HEK293 (cell line): ENCODE data around the gene COL18A1.

Experiments used
- CTCF ChIA-PET: fragments of 350-600 bp; formaldehyde crosslinking; extraction: SDS; loops from one replicate; lab custom pipeline; 2021; ENCODE audit warnings: antibody characterized with exemption; lab: Yijun Ruan, JAX
- POLR2A ChIA-PET: fragments of 300-600 bp; formaldehyde crosslinking; extraction: SDS; loops from one replicate; lab custom pipeline; 2020; ENCODE audit warnings: antibody characterized with exemption, inconsistent platforms; lab: Yijun Ruan, JAX
- H3K27ac ChIP-seq: fragments of 200-500 bp; sonication (Bioruptor generic); 2 replicates; pipeline ENCODE4 v1.5.1; 2014; ENCODE audit warnings: low read depth, low read length, control low read depth, inconsistent platforms; ENCODE audit errors: extremely low read depth
- H3K36me3 ChIP-seq, 2 experiments: fragments of 200-500 bp in 1 of 2; sonication (Bioruptor generic) in 1 of 2; 1 replicate in 1 of 2; 2 replicates in 1 of 2; pipeline ENCODE4 v1.5.1; 2014 to 2017; ENCODE audit warnings: inconsistent platforms in 2 of 2, low read length in 2 of 2; ENCODE audit not compliant: control insufficient read depth in 2 of 2, insufficient read depth in 1 of 2
- H3K4me1 ChIP-seq: fragments of 200-500 bp; sonication (Bioruptor generic); 2 replicates; pipeline ENCODE4 v1.5.1; 2014; ENCODE audit warnings: mild to moderate bottlenecking, low read length, inconsistent platforms; ENCODE audit not compliant: control insufficient read depth, insufficient read depth
- H3K4me3 ChIP-seq: 2 replicates; pipeline ENCODE4 v1.5.1; 2011; ENCODE audit warnings: low read depth, mild to moderate bottlenecking, control low read depth, low read length, moderate library complexity
- H3K9me3 ChIP-seq: fragments of 200-500 bp; sonication (Bioruptor generic); 2 replicates; pipeline ENCODE4 v1.5.1; 2014; ENCODE audit warnings: low read depth, low read length, inconsistent platforms; ENCODE audit not compliant: control insufficient read depth, insufficient read depth
- BCL11B ChIP-seq: fragments of 450-650 bp; formaldehyde crosslinking; IDR thresholded peaks from 2 replicates; pipeline ENCODE4 v1.5.1; 2016; ENCODE audit warnings: low read depth, missing biosample characterization, missing genetic modification characterization
- EGR2 ChIP-seq: fragments of 450-650 bp; formaldehyde crosslinking; IDR thresholded peaks from 2 replicates; pipeline ENCODE4 v1.5.1; 2016; ENCODE audit warnings: low read depth, missing biosample characterization, missing genetic modification characterization
- GFI1B ChIP-seq: fragments of 450-650 bp; formaldehyde crosslinking; IDR thresholded peaks from 2 replicates; pipeline ENCODE4 v1.5.1; 2016; ENCODE audit warnings: missing biosample characterization, missing genetic modification characterization
- SP2 ChIP-seq: fragments of 450-650 bp; formaldehyde crosslinking; IDR thresholded peaks from 2 replicates; pipeline ENCODE4 v1.5.1; 2016; ENCODE audit warnings: missing biosample characterization, missing genetic modification characterization
- YY1 ChIP-seq: fragments of 450-650 bp; formaldehyde crosslinking; IDR thresholded peaks from 2 replicates; pipeline ENCODE4 v1.5.1; 2018; ENCODE audit warnings: missing biosample characterization, missing genetic modification characterization
- ZBTB10 ChIP-seq: fragments of 450-650 bp; formaldehyde crosslinking; IDR thresholded peaks from 2 replicates; pipeline ENCODE4 v1.5.1; 2016; ENCODE audit warnings: missing biosample characterization, missing genetic modification characterization
- ZNF10 ChIP-seq: fragments of 450-650 bp; formaldehyde crosslinking; IDR thresholded peaks from 2 replicates; pipeline ENCODE4 v1.5.1; 2017; ENCODE audit warnings: missing biosample characterization, missing genetic modification characterization
- ZNF114 ChIP-seq: fragments of 450-650 bp; formaldehyde crosslinking; IDR thresholded peaks from 2 replicates; pipeline ENCODE4 v1.5.0; 2017; ENCODE audit warnings: missing biosample characterization, missing genetic modification characterization
- ZNF169 ChIP-seq: fragments of 450-650 bp; formaldehyde crosslinking; IDR thresholded peaks from 2 replicates; pipeline ENCODE4 v1.5.1; 2016; ENCODE audit warnings: missing biosample characterization, missing genetic modification characterization
- ZNF2 ChIP-seq: fragments of 450-650 bp; formaldehyde crosslinking; IDR thresholded peaks from 2 replicates; pipeline ENCODE4 v1.5.1; 2016; ENCODE audit warnings: missing biosample characterization, missing genetic modification characterization
- ZNF221 ChIP-seq: fragments of 450-650 bp; formaldehyde crosslinking; IDR thresholded peaks from 2 replicates; pipeline ENCODE4 v1.5.1; 2017; ENCODE audit warnings: missing biosample characterization, missing genetic modification characterization, borderline replicate concordance
- ZNF416 ChIP-seq: fragments of 450-650 bp; formaldehyde crosslinking; IDR thresholded peaks from 2 replicates; pipeline ENCODE4 v1.5.1; 2016; ENCODE audit warnings: missing biosample characterization, missing genetic modification characterization
- ZNF433 ChIP-seq: fragments of 450-650 bp; formaldehyde crosslinking; IDR thresholded peaks from 2 replicates; pipeline ENCODE4 v1.5.1; 2016; ENCODE audit warnings: missing biosample characterization, missing genetic modification characterization, low read depth
- ZNF48 ChIP-seq: fragments of 450-650 bp; formaldehyde crosslinking; IDR thresholded peaks from 2 replicates; pipeline ENCODE4 v1.5.1; 2016; ENCODE audit warnings: missing biosample characterization, missing genetic modification characterization
- ZNF521 ChIP-seq: fragments of 450-650 bp; formaldehyde crosslinking; IDR thresholded peaks from 2 replicates; pipeline ENCODE4 v1.5.1; 2017; ENCODE audit warnings: missing biosample characterization, mild to moderate bottlenecking, missing genetic modification characterization
- ZNF530 ChIP-seq: fragments of 450-650 bp; formaldehyde crosslinking; IDR thresholded peaks from 2 replicates; pipeline ENCODE4 v1.5.1; 2016; ENCODE audit warnings: low read depth, missing biosample characterization, missing genetic modification characterization
- ZNF621 ChIP-seq: fragments of 450-650 bp; formaldehyde crosslinking; IDR thresholded peaks from 2 replicates; pipeline ENCODE4 v1.5.1; 2017; ENCODE audit warnings: missing biosample characterization, missing genetic modification characterization
- ZNF692 ChIP-seq: fragments of 450-650 bp; formaldehyde crosslinking; IDR thresholded peaks from 2 replicates; pipeline ENCODE4 v1.5.1; 2016; ENCODE audit warnings: missing biosample characterization, missing genetic modification characterization
- ZNF76 ChIP-seq: fragments of 450-650 bp; formaldehyde crosslinking; IDR thresholded peaks from 2 replicates; pipeline ENCODE4; 2016; ENCODE audit warnings: low read depth, missing biosample characterization, missing genetic modification characterization, borderline replicate concordance
- ZNF792 ChIP-seq: fragments of 450-650 bp; formaldehyde crosslinking; IDR thresholded peaks from 2 replicates; pipeline ENCODE4 v1.5.1; 2016; ENCODE audit warnings: missing biosample characterization, missing genetic modification characterization
- TF ChIP-seq, protein P1 (sequence below): fragments of 450-650 bp; formaldehyde crosslinking; IDR thresholded peaks from 2 replicates; pipeline ENCODE4 v1.5.1; 2016; ENCODE audit warnings: missing biosample characterization, missing genetic modification characterization
- TF ChIP-seq, protein P2 (sequence below): fragments of 450-650 bp; formaldehyde crosslinking; optimal IDR thresholded peaks from 2 replicates; pipeline ENCODE3; 2016; ENCODE audit warnings: missing biosample characterization, mild to moderate bottlenecking, missing genetic modification characterization

The COL18A1 gene

GRCh38 chr21:45444385-45444784 is 39.4 kb downstream of the COL18A1 start (continued):
- TF ChIP-seq, protein P1, sequence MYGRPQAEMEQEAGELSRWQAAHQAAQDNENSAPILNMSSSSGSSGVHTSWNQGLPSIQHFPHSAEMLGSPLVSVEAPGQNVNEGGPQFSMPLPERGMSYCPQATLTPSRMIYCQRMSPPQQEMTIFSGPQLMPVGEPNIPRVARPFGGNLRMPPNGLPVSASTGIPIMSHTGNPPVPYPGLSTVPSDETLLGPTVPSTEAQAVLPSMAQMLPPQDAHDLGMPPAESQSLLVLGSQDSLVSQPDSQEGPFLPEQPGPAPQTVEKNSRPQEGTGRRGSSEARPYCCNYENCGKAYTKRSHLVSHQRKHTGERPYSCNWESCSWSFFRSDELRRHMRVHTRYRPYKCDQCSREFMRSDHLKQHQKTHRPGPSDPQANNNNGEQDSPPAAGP (tag by site-specific recombination), result no peak

GRCh38 chr21:45445369-45445768 is 40.4 kb downstream of the COL18A1 start:
- POLR2A ChIA-PET, result no interaction called here
- H3K9me3 ChIP-seq, result no peaks in the 10 kb centered on the region
- H3K36me3 ChIP-seq, result peaks cover 0 to 5% of the 10 kb centered on the region in 2 experiments; a peak in 1 of 3 replicates
- CTCF ChIA-PET, result interaction anchor here (0.8 to 1.5 kb wide), 3 partner anchors 136 to 307 kb away, joined by 4 to 5 read pairs (median 5); no protein-coding TSS in a partner anchor
- no peaks in the 10 kb centered on the region for H3K4me1 ChIP-seq
- H3K27ac ChIP-seq, result no peak overlapping the region
- no peak overlapping the region for H3K4me3 ChIP-seq
- no peak for TF ChIP-seq ZNF48
- TF ChIP-seq ZNF530 (tag by site-specific recombination), result no peak
- TF ChIP-seq SP2 (tag by site-specific recombination), result no peak
- TF ChIP-seq ZNF792 (tag by site-specific recombination), result no peak
- TF ChIP-seq ZNF692 (tag by site-specific recombination), result no peak
- no peak for TF ChIP-seq ZNF76 (tag by site-specific recombination)
- TF ChIP-seq ZNF114 (tag by site-specific recombination), result no peak
- no peak for TF ChIP-seq ZNF2 (tag by site-specific recombination)
- TF ChIP-seq ZNF621 (tag by site-specific recombination), result no peak
- no peak for TF ChIP-seq ZNF221
- TF ChIP-seq YY1, result no peak
- TF ChIP-seq ZNF169 (tag by site-specific recombination), result no peak
- TF ChIP-seq BCL11B, result no peak
- TF ChIP-seq ZNF521 (tag by site-specific recombination), result no peak
- TF ChIP-seq GFI1B, result no peak
- no peak for TF ChIP-seq ZNF433
- TF ChIP-seq ZNF10 (tag by site-specific recombination), result no peak
- TF ChIP-seq, protein P2, sequence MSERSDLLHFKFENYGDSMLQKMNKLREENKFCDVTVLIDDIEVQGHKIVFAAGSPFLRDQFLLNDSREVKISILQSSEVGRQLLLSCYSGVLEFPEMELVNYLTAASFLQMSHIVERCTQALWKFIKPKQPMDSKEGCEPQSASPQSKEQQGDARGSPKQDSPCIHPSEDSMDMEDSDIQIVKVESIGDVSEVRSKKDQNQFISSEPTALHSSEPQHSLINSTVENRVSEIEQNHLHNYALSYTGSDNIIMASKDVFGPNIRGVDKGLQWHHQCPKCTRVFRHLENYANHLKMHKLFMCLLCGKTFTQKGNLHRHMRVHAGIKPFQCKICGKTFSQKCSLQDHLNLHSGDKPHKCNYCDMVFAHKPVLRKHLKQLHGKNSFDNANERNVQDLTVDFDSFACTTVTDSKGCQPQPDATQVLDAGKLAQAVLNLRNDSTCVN (tag by site-specific recombination), result no peak
- no peak for TF ChIP-seq ZNF416

DNA sequence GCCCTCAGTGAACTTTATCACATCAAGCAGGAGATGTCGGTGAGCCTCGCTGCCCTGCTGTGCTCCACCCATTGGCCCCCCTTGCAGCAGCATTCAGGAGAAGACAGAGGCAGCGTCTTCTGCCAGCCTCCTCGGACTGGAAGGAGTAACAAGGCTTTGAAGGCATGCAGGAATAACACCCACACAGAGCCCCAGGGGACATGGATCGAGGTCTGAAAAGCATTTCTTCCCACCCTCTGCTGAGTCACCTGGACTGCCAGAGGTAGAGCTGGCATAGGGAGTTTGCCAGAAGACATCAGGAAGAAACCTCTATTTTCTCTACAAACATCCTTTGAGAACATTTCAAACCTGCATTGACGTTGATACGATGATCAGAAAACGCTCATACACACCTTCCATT is 42.9 kb downstream of the COL18A1 start:
- no peaks in the 10 kb centered on the region for H3K9me3 ChIP-seq
- peaks cover 0 to 5% of the 10 kb centered on the region in 2 experiments; a peak in 1 of 3 replicates for H3K36me3 ChIP-seq
- CTCF ChIA-PET, result no interaction called here
- no peaks in the 10 kb centered on the region for H3K4me1 ChIP-seq
- TF ChIP-seq EGR2 (tag by site-specific recombination), result peak; percentile 52
- no peak for TF ChIP-seq ZBTB10 (tag by site-specific recombination)
- no peak overlapping the region for H3K4me3 ChIP-seq
- POLR2A ChIA-PET, result no interaction called here
- no peak overlapping the region for H3K27ac ChIP-seq
